Measurements from ENCODE around the gene TACC3. TPM values are rescaled to one million over a fixed set of nuclear protein-coding genes. Genes with fewer than 3 reads are reported as not detected.

TACC3 gene
- total RNA-seq, 1 experiment from 2014 or later, result 106 TPM

DNA sequence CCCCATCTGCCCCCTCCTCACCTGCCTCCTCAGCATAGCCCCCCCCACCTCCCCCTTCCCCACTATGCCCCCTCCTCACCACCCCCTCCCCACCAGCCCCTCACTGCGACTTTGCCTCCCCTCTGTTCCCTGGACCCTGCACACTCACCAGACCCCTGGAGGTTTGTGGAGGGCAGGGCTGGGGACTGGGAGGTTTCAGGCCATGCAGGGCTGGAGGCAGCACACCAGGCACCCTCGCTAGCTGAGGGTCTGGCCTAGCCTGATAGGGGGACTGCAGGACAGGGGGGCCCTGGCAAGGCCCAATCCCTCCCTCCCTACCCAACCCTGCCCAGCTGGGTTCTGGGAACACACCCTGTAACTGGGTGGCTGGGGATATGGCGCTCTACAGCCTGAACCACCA is 28.0 kb downstream of the TACC3 start:
- Histone ChIP-seq H3K36me3 (ENCODE audit: control insufficient read depth, insufficient read depth, low read length) (no peaks in the 10 kb centered on the region), H3K4me1 (ENCODE audit: control insufficient read depth, insufficient read depth, low read length) (peaks cover 3% of the 10 kb centered on the region; the same call in 1 of the 2 replicates), H3K27ac (ENCODE audit: low read length) (no peak overlapping the region), H3K9me3 (ENCODE audit: control insufficient read depth, insufficient read depth, low read depth, low read length) (no peaks in the 10 kb centered on the region), H3K27me3 (ENCODE audit: control insufficient read depth, insufficient read depth, low read length) (no peaks in the 10 kb centered on the region), H3K4me3 (ENCODE audit: low read depth in 2 of 2, low read length in 2 of 2) (no peak overlapping the region)
- intact Hi-C loops (cut with micrococcal nuclease; ENCODE audit: unreplicated experiment), result no loop called here
- ATAC-seq (no peak), DNase-seq (ENCODE audit: low read depth, low spot score) (no peak)
- in situ Hi-C loops (cut with HindIII; ENCODE audit: low pct_unique_long_range_greater_than_20kb, low sequenced_read_pairs), result no loop called here
- TF ChIP-seq SIN3A (IDR thresholded peaks at IDR 0.05; ENCODE audit: borderline replicate concordance, insufficient read depth, low read depth, low read length) (no peak), POLR2AphosphoS5 (IDR thresholded peaks at IDR 0.05; ENCODE audit: low read depth, low read length) (no peak), TCF7L2 (IDR thresholded peaks at IDR 0.05; ENCODE audit: low read depth, low read length) (no peak)
- TF ChIP-seq, protein P1, sequence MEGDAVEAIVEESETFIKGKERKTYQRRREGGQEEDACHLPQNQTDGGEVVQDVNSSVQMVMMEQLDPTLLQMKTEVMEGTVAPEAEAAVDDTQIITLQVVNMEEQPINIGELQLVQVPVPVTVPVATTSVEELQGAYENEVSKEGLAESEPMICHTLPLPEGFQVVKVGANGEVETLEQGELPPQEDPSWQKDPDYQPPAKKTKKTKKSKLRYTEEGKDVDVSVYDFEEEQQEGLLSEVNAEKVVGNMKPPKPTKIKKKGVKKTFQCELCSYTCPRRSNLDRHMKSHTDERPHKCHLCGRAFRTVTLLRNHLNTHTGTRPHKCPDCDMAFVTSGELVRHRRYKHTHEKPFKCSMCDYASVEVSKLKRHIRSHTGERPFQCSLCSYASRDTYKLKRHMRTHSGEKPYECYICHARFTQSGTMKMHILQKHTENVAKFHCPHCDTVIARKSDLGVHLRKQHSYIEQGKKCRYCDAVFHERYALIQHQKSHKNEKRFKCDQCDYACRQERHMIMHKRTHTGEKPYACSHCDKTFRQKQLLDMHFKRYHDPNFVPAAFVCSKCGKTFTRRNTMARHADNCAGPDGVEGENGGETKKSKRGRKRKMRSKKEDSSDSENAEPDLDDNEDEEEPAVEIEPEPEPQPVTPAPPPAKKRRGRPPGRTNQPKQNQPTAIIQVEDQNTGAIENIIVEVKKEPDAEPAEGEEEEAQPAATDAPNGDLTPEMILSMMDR (IDR thresholded peaks at IDR 0.05), result no peak
- TF ChIP-seq, protein P2, sequence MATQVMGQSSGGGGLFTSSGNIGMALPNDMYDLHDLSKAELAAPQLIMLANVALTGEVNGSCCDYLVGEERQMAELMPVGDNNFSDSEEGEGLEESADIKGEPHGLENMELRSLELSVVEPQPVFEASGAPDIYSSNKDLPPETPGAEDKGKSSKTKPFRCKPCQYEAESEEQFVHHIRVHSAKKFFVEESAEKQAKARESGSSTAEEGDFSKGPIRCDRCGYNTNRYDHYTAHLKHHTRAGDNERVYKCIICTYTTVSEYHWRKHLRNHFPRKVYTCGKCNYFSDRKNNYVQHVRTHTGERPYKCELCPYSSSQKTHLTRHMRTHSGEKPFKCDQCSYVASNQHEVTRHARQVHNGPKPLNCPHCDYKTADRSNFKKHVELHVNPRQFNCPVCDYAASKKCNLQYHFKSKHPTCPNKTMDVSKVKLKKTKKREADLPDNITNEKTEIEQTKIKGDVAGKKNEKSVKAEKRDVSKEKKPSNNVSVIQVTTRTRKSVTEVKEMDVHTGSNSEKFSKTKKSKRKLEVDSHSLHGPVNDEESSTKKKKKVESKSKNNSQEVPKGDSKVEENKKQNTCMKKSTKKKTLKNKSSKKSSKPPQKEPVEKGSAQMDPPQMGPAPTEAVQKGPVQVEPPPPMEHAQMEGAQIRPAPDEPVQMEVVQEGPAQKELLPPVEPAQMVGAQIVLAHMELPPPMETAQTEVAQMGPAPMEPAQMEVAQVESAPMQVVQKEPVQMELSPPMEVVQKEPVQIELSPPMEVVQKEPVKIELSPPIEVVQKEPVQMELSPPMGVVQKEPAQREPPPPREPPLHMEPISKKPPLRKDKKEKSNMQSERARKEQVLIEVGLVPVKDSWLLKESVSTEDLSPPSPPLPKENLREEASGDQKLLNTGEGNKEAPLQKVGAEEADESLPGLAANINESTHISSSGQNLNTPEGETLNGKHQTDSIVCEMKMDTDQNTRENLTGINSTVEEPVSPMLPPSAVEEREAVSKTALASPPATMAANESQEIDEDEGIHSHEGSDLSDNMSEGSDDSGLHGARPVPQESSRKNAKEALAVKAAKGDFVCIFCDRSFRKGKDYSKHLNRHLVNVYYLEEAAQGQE (IDR thresholded peaks at IDR 0.05; ENCODE audit: insufficient read depth in 1 of 2, low read depth in 2 of 2, low read length in 1 of 2), result no peak
- POLR2A ChIA-PET, result no interaction called here
- no TSS peak for BruUV-seq (replicated peaks)
- CTCF ChIA-PET, result interaction anchor here (0.6 kb wide), 1 partner anchor 19 kb away, joined by 5 read pairs; no protein-coding TSS in a partner anchor

DNA sequence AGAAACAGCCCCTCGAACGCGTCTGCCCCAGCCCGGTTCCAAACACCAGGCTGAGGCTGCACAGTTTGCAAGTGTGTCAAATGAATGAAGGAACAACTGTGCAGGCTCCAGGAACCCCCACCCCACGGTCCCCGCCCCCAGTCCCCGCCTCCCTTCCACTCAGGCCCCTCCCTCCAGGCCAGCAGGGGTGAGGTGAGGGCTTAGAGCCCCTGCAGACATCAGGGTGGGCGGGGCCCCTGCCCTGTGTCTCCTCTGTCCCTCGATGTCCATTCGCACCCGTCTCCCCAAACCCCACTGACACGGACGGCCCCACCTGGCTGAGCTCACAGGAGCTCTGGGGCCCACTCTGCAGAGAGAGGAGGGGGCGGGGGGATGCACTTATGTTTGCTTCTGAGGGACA is 28.5 kb downstream of the TACC3 start:
- no peaks in the 10 kb centered on the region for H3K36me3 ChIP-seq (ENCODE audit: control insufficient read depth, insufficient read depth, low read length)
- ChIA-PET POLR2A (no interaction called here), CTCF (interaction anchor here (0.6 kb wide), 1 partner anchor 18 kb away, joined by 5 read pairs; no protein-coding TSS in a partner anchor)
- no peak overlapping the region for H3K4me3 ChIP-seq (ENCODE audit: low read depth in 2 of 2, low read length in 2 of 2)
- no peaks in the 10 kb centered on the region for H3K9me3 ChIP-seq (ENCODE audit: control insufficient read depth, insufficient read depth, low read depth, low read length)
- H3K27ac ChIP-seq (ENCODE audit: low read length), result no peak overlapping the region
- DNase-seq (ENCODE audit: low read depth, low spot score), result no peak
- in situ Hi-C loops (cut with HindIII; ENCODE audit: low pct_unique_long_range_greater_than_20kb, low sequenced_read_pairs) (no loop called here), intact Hi-C loops (cut with micrococcal nuclease; ENCODE audit: unreplicated experiment) (no loop called here)
- BruUV-seq (replicated peaks), result no TSS peak
- peaks cover 3% of the 10 kb centered on the region; the same call in 1 of the 2 replicates for H3K4me1 ChIP-seq (ENCODE audit: control insufficient read depth, insufficient read depth, low read length)
- no peaks in the 10 kb centered on the region for H3K27me3 ChIP-seq (ENCODE audit: control insufficient read depth, insufficient read depth, low read length)
- TF ChIP-seq POLR2AphosphoS5 (IDR thresholded peaks at IDR 0.05; ENCODE audit: low read depth, low read length) (no peak), SIN3A (IDR thresholded peaks at IDR 0.05; ENCODE audit: borderline replicate concordance, insufficient read depth, low read depth, low read length) (no peak), TCF7L2 (IDR thresholded peaks at IDR 0.05; ENCODE audit: low read depth, low read length) (no peak)
- TF ChIP-seq, protein P1 (IDR thresholded peaks at IDR 0.05), result no peak
- TF ChIP-seq, protein P2 (IDR thresholded peaks at IDR 0.05; ENCODE audit: insufficient read depth in 1 of 2, low read depth in 2 of 2, low read length in 1 of 2), result no peak
- ATAC-seq, result no peak

All from Panc1 (cell line).